GM18505 (cell line): ENCODE measurements around the gene ABR.
"Not testable (repeated sequence)": the region's sequence is repeated elsewhere in the genome, so short reads cannot be mapped to it uniquely, and the experiment has no call there.

ENCODE experiments used
- ATAC-seq: cut with Tn5 transposase; IDR thresholded peaks from one replicate; pipeline ENCODE4 v1.9.1; 2021; ENCODE audit not compliant: unreplicated experiment
- POLR2A ChIP-seq: IDR thresholded peaks from 4 replicates; pipeline ENCODE4 v1.6.1; 2011; ENCODE audit warnings: borderline replicate concordance; ENCODE audit not compliant: insufficient read depth, insufficient read length; ENCODE audit errors: extremely low read depth

Gene ABR

GRCh38 chr17:1089915-1090314 lies 89.9 kb downstream of the ABR start:
- no peak for TF ChIP-seq POLR2A
- ATAC-seq = no peak

- TF ChIP-seq POLR2A = no peak
- ATAC-seq = no peak
These were observed 92.2 kb downstream of the ABR start for GRCh38 chr17:1087381-1088241.

DNA sequence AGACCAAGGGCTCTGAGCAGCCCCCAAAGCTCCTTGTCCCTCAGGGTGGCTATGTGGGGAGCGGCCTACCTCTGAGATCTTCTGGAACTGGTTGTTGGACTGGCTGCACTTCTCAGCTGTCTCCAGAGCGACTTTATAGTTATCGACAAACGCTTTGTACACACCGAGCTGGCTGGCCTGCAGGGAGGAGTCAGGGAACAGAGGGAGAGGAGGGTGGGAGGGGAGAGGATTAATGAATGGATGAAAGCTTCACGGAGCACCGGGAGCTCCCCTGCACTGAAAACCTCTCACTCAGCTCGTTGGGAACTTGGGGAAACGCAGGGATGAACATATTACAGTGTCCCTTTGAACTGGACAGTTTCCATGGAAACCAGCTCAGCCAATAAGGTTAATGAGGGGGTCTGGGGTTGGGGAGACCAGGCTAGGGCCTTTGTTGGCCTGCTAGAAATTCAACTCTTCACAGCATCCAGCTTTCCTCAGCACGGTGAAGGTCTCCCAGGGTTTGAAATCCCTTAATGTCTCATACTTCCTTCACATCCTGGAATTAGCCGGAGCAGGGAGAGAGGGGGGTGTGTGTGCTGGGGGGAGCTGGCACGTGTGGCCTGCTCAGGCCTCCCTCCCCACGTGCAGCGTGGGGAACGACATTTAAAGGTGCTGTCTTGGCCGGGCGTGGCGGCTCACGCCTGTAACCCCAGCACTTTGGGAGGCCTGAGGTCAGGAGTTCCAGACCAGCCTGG lies 96.2 kb downstream of the ABR start:
- ATAC-seq = no peak
- no peak for TF ChIP-seq POLR2A

- no peak for TF ChIP-seq POLR2A
- ATAC-seq = no peak
These were observed 97.2 kb downstream of the ABR start for GRCh38 chr17:1082579-1082978.

- no peak for TF ChIP-seq POLR2A
- no peak for ATAC-seq
These were observed 100.8 kb downstream of the ABR start for GRCh38 chr17:1078831-1079561.

GRCh38 chr17:1077986-1078711 lies 101.6 kb downstream of the ABR start:
- no peak for ATAC-seq
- no peak for TF ChIP-seq POLR2A

GRCh38 chr17:1077581-1077985 lies 102.2 kb downstream of the ABR start:
- no peak for ATAC-seq
- no peak for TF ChIP-seq POLR2A

DNA sequence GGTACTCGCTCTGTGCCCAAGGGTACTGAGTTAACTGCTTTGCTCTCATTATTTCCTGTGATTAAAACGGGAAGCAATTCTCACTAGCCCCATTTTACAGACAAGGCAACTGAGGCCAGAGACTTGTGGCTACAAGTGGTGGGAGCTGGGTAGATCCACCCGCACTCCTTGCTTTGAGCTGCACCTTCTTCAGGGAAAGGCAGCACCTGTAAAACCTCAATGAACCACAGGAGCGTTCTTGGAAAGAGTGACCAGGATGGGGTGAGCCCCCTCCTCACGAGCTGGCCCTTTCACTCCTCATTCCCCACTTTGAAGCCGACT lies 102.8 kb downstream of the ABR start:
- no peak for TF ChIP-seq POLR2A
- ATAC-seq = no peak

DNA sequence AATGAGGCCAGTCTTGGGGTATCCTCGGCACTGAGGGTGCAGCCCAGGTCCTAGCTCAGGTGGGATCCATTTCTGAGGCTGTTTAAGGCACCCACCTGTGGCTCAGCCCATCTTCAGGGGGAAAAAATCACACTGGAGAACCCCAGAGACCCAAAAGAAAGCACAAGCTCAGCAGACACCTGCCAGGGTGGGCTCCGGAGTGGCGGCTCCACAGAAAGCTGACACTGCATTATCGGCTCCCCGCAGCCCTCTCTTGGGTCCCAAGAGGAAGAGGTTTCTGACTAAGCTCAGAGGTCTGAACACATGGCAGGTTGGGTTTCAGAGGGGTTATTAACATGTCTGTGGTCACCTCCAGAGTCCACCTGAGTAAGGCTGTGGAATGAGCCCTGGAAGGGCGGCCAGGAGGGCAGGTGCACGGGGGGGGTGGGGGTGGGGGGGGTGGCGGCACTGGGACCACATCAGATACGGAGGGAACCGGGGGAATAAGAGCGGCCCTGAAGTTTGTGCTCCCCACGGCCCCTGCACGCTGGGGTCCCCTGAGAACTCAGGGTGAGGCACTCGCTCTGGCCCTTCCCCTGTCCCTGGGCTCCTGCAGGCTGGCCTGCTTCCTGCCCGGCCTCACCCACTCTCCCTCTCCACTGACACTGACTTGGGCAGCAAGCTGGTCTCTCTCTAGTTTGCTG lies 103.3 kb downstream of the ABR start:
- ATAC-seq = no peak
- TF ChIP-seq POLR2A = no peak

GRCh38 chr17:1074886-1075605 lies 104.7 kb downstream of the ABR start:
- no peak for TF ChIP-seq POLR2A
- no peak for ATAC-seq

GRCh38 chr17:1073963-1074625 lies 105.7 kb downstream of the ABR start:
- not testable (repeated sequence) for ATAC-seq
